Measurements from ENCODE around the gene ATP6V0C.
A peak's percentile ranks its signal among the peaks of the same experiment; 100 is the strongest.

Gene ATP6V0C

DNA sequence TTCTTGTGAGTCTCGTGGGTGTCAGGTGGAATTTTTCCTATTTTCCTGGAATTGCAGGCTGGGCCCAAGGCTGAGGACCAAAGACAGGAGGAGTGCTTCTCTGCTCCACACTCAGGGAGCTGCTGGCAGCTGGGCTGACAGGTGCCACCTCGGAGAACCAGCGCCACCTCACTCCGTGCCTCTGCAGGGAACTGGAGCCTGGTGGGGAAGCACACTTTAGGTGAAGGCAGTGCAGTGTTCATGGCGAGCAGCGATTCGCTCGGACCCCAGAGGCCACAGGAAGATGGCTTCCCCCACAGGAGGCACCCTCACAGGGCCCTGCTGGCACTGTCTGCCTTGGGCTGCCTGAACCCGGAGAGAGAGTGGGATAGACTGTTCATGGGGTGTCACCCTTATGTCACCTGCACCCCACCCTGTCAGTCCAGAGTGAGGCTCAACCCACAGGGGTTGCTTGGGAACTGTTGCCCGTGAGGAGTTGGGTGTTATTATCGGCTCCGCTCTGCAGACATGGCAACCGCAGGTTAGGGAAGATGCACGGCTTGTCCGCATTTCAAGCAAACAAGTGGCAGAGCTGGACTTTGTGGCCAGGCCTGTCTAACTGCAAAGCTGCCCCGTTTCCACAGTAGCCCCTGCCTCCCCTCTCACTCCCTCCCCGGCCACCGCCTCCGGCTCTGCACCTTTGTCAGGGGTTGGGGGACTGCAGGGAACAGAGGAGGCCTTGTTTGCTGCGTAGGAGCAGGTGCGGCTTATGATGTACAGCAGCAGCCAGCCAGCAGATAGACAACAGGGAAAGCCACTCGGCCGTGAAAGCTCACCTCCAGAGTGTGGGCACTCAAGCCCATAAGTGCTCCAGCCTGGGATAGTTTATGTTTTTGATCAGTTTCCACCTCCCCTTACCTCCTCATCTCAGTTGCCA lies 23.3 kb upstream of the ATP6V0C start:
- no peak for DNase-seq (ENCODE audit: low read depth)

GRCh38 chr16:2492292-2492691 lies 21.5 kb upstream of the ATP6V0C start:
- no peak for DNase-seq (ENCODE audit: low read depth)

- no peak for DNase-seq (ENCODE audit: low read depth)
These were observed 20.1 kb upstream of the ATP6V0C start for GRCh38 chr16:2493605-2494004.

DNA sequence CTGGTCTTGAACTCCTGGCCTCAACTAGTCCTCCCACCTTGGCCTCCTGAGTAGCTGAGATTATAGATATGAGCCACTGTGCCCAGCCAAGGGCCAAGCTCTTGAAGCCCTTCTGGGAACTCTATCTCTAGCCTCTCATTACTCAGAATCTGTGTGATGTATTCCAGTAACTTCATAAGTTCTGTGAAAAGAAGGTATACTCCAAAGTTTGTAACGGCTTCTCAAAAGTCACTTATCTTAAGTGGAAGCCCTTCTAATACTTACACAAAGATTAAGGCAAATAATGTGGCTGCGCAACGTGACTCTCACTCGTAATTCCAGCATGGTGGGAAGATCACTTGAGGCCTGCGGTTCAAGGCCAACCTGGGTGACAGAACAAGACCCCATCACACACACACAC lies 19.1 kb upstream of the ATP6V0C start:
- DNase-seq (ENCODE audit: low read depth) = no peak

DNA sequence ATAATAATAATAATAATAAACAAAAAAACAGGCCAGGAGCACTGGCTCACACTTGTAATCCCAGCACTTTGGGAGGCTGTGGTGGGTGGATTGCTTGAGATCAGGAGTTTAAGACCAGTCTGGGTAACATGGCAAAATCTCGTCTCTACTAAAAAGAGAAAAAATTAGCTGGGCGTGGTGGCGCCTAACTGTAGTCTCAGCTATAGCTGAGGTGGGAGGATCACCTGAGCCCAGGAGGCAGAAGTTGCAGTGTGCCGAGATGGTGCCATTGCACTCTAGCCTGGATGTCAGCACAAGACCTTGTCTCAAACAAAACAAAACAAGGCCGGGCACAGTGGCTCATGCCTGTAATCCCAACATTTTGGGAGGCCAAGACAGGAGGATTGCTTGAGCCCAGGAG lies 18.7 kb upstream of the ATP6V0C start:
- DNase-seq (ENCODE audit: low read depth) = no peak

GRCh38 chr16:2496223-2497115 lies 17.3 kb upstream of the ATP6V0C start:
- no peak for DNase-seq (ENCODE audit: low read depth)

- DNase-seq (ENCODE audit: low read depth) = no peak
These were observed 16.6 kb upstream of the ATP6V0C start for GRCh38 chr16:2497116-2497630.

GRCh38 chr16:2497695-2498484 lies 15.9 kb upstream of the ATP6V0C start:
- no peak for DNase-seq (ENCODE audit: low read depth)

- no peak for DNase-seq (ENCODE audit: low read depth)
These were observed 15.1 kb upstream of the ATP6V0C start for GRCh38 chr16:2498531-2499253.

DNA sequence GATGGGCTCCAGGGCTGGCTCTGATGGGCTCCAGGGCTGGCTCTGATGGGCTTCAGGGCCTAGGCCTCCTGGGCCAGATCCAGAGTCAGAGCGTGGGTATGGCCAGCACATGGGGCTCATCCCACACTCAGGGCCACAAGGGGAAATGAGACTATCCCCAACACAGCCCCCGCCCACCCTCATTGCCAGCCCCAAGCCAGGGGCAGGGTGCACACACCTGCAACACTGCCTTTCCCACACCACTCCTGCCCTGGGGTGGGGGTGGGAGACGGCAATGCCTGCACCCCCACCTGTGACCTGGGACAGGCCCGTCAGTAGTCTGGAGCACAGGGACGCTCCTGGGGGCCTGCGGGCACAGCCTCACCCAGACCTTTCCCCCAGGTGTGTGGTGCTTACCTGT lies 14.3 kb upstream of the ATP6V0C start:
- no peak for DNase-seq (ENCODE audit: low read depth)

DNA sequence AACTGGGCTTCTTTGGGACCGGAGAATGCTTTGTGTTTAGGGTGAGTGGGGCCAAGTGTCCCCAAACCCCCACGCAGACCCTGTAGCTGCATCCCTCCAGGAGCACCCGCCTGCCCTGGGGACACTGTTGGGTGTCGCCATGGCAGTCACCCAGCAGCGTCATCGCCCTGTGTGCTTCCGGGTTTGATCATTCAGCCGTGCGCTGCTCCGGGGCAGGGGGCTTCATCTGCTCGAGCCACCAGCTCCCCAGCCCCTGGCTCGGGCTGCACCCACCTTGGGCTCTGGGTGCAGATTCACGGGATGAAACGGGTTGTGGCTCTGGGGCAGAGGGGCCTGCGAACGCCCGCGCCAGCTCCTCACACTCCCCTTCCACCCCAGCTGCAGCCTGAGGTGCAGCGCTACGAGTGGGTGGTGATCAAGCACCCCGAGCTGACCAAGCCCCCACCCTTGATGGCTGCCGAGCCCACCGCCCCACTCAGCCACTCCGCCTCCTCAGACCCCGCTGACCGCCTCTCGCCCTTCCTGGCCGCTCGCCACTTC lies 13.8 kb upstream of the ATP6V0C start:
- DNase-seq (ENCODE audit: low read depth) = no peak

GRCh38 chr16:2500430-2500917 lies 13.3 kb upstream of the ATP6V0C start:
- DNase-seq (ENCODE audit: low read depth) = no peak

DNA sequence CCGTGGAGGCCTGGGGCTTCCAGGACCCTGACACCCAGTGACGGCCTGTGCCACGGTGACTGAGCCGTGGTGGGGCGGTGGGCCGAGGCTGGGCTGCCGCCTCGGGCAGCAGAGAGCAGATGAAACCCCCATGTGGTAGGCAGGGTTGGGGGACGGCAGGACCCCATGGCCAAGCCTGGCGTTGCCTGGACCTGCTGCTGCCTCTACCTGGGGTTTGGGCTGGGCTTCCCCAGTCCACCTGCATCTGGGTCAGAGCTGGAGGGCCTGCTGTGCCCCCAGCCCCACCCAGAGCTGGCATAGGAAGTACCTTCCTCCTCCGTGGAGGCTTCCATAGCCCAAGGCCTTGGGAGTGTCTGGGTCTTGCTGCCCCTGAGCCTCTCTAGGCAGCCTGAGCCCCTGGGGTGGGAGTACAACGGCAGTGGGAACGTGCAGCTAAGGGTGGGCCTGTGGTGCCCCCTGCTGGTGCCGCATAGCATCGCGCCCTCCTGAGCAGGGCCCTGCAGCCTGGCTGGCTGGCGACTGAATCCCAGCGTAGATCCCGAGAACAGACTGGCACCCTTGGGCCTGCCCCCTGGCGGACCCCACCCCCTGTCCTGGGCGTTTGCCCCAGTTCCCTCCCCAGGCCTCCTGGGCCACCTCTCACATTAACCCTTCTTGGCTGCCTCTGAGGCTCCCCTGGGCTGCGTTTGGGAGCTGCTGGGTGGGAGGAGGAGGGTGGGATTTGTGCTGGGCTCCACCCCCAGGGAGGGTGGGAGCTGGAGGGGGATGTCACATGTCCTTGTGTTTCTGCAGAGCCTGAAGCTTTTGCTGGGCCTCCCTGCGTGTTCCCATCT lies 12.6 kb upstream of the ATP6V0C start:
- peak; percentile 74 for DNase-seq (ENCODE audit: low read depth)

DNA sequence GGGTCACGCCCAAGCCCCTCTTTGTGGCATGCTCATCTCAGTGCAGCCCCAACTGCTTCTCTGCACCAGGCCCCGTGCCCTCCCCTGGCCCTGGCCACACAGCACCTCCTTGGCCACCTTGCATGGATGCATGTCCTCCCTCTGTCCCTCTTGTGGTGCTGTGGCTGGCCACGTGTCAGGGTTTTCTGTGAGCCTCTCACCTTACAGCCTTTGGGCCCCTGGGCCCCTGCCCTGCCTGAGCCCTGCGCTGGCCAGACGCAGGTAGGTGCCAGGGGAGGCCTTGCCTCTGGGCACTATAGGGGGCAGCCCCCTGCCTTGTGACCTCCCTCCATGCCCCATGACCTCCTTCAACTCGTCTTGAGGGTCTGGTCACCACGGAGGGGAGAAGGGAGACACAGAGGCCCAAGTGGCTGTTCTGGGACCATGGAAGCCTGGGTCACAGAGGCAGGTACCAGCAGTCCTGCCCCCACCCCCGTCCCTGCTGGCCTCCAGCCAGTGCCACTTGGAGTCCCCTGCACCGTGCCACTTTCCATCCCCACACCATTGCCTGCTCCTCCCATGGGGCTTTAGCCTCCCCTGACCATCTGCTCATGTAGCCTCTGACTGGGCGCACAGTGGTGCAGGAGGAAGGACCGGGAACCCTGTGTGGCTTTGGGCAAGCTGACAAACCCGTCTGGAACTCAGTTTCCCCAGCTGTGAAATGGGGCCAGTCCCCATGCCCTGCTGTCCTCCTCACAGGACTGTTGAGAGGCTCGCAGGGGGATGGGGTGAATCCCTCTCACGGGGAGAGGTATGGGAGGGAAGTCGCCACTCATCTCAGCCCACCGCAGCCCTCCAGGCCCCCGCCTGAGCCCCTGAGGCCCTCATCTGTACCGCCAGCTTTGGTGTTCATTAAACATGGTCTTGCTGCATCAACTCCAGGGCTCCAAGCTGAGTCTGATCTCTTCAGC lies 11.5 kb upstream of the ATP6V0C start:
- DNase-seq (ENCODE audit: low read depth) = no peak

- DNase-seq (ENCODE audit: low read depth) = no peak
These were observed 8.1 kb upstream of the ATP6V0C start for GRCh38 chr16:2505695-2506094.

DNA sequence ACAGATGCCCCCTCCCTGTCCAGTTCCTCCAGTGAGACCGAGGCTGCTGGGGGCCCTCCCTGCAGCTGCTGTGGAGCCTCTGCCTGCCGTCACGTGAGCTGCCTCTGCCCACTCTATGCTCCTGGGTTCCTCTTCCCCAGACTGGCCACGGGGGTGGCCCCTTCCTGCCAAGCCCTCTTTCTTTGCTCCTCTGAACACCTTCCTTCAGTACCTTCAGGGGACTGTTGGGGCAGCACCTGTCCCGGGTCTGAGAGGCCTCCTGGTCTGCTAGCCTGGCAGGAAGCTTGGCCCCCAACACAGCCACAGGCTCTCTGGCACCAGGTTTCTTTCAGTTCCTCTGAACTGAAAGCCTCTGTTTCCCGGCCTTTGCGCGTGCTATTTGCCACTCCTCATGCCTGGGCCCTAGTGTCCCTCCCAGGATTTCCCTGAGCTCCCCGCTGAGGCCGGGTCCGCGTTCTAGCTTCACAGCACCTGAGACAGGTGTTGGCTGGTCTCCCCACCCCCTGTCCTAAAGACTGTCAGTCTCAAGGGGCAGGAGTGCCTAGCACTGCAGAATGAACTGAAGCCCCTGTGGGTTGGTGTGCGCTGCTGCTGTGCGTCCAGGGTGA lies 6.6 kb upstream of the ATP6V0C start:
- no peak for DNase-seq (ENCODE audit: low read depth)

DNA sequence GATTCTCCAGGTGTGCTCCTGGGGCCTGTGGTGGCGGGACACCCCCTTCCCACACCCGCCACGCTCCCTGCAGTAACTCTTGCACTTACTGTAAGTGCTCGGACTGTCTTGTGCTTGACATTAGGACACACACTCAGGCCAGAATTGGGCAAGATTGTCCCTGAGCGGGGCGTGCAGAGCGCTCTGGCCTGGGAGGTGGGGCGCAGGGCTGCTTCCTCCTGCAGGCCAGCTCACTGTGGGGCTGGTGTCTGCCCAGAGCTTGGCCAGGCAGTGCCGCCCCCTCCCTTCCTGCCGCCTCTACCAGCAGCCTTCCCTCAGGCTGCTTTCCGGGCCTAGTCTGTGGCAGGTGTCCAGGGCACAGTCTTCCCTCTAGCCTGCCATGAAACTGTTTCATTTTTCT lies 6.1 kb upstream of the ATP6V0C start:
- no peak for DNase-seq (ENCODE audit: low read depth)

DNA sequence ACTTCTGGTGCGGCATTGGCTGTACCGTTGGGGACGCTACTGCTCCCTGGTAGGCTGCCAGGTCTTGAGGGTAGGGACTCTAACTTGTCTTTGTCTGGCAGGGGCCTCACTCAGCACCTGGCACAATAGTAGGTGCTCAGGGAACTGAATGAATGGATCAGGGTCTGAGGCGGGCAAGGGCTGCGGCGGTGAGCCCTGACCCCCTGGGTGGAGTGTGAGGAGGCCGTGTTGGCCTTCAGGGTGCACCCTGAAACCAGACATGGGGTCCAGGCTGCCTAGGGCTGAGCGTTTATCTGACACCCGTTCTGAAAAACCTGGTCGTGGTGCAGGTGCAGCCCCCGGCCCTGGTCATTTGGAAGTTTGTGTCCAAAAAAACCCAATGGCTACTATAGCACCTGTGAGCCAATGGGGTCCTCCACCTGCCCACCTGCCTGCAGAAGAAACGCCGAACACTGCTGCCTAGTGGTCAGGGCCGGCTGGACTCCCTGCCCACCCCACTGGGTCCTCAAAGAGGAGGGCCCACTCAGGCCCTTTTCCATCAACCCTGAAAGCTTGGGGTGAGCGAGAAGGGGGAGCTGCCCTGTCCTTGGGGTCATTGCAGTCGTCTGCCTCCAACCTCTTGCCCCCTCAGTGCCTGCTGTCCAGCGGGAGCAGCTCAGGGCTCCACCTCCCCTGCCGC lies 4.9 kb upstream of the ATP6V0C start:
- DNase-seq (ENCODE audit: low read depth) = no peak
